Measurements from ENCODE around the gene AMER3. TPM values are rescaled to one million over a fixed set of nuclear protein-coding genes. Genes with fewer than 3 reads are reported as not detected.

The AMER3 gene
- total RNA-seq, 4 donors from 2014 or later = not detected

GRCh38 chr2:130766711-130767407, 11.5 kb downstream of the AMER3 start:
- intact Hi-C loops (cut with DNase I; ENCODE audit: low total_unique reads) = no loop called here
- TF ChIP-seq POLR2A (IDR thresholded peaks at IDR 0.05) = no peak
- TF ChIP-seq CTCF (IDR thresholded peaks at IDR 0.05) = no peak
- DNase-seq (ENCODE audit: low spot score in 2 of 2) = no peak
- H3K4me3 ChIP-seq (ENCODE audit: low read depth, poor library complexity, severe bottlenecking) = no peak overlapping the region
- WGBS, 2 donors = 78 to 79% methylated on average over 12 of the region's 12 CpGs

- 64 to 67% methylated on average over 6 to 7 of the region's 7 CpGs for WGBS, 2 donors
- no peak for TF ChIP-seq POLR2A (IDR thresholded peaks at IDR 0.05)
- TF ChIP-seq CTCF (IDR thresholded peaks at IDR 0.05) = no peak
- intact Hi-C loops (cut with DNase I; ENCODE audit: low total_unique reads) = no loop called here
- no peak overlapping the region for H3K4me3 ChIP-seq (ENCODE audit: low read depth, poor library complexity, severe bottlenecking)
- no peak for DNase-seq (ENCODE audit: low spot score in 2 of 2)
Observed at GRCh38 chr2:130767408-130767775, 12.1 kb downstream of the AMER3 start.

GRCh38 chr2:130768191-130768855, 13.0 kb downstream of the AMER3 start:
- intact Hi-C loops (cut with DNase I; ENCODE audit: low total_unique reads) = no loop called here

GRCh38 chr2:130769343-130769907, 14.1 kb downstream of the AMER3 start:
- no peak for DNase-seq (ENCODE audit: low spot score in 2 of 2)
- H3K4me3 ChIP-seq (ENCODE audit: low read depth, poor library complexity, severe bottlenecking) = no peak overlapping the region
- intact Hi-C loops (cut with DNase I; ENCODE audit: low total_unique reads) = no loop called here
- 67 to 72% methylated on average over 7 of the region's 7 CpGs for WGBS, 2 donors
- TF ChIP-seq CTCF (IDR thresholded peaks at IDR 0.05) = no peak
- no peak for TF ChIP-seq POLR2A (IDR thresholded peaks at IDR 0.05)

More at GRCh38 chr2:130768191-130768855, 13.0 kb downstream of the AMER3 start:
- no peak for DNase-seq (ENCODE audit: low spot score in 2 of 2)
- TF ChIP-seq CTCF (IDR thresholded peaks at IDR 0.05) (no peak), POLR2A (IDR thresholded peaks at IDR 0.05) (no peak)
- 79 to 84% methylated on average over 10 to 17 of the region's 17 CpGs for WGBS, 2 donors
- H3K4me3 ChIP-seq (ENCODE audit: low read depth, poor library complexity, severe bottlenecking) = no peak overlapping the region

GRCh38 chr2:130776550-130776949, 21.2 kb downstream of the AMER3 start:
- intact Hi-C loops (cut with DNase I; ENCODE audit: low total_unique reads) = no loop called here
- DNase-seq (ENCODE audit: low spot score in 2 of 2) = no peak
- TF ChIP-seq POLR2A (IDR thresholded peaks at IDR 0.05) (no peak), CTCF (IDR thresholded peaks at IDR 0.05) (no peak)
- 42 to 61% methylated on average over 4 of the region's 4 CpGs for WGBS, 2 donors
- H3K4me3 ChIP-seq (ENCODE audit: low read depth, poor library complexity, severe bottlenecking) = no peak overlapping the region

Data from lower leg skin (tissue), 4 donors.